ENCODE results near the gene DZIP1L.
"Not testable (repeated sequence)": the region's sequence is repeated elsewhere in the genome, so short reads cannot be mapped to it uniquely, and the experiment has no call there.

DZIP1L gene

GRCh38 chr3:138114988-138115971 is at the start of gene DZIP1L:
Gene DZIP1L (minus strand): TSS chr3:138115608. CDS start chr3:138103971, 11,637 bp downstream.
- DNase-seq (ENCODE audit: low read depth): peak; percentile 33

GRCh38 chr3:138165061-138165460 is 49.7 kb upstream of the DZIP1L start:
- no peak for DNase-seq (ENCODE audit: low read depth)

GRCh38 chr3:138157743-138158142 is 42.3 kb upstream of the DZIP1L start:
- DNase-seq (ENCODE audit: low read depth): no peak

GRCh38 chr3:138154534-138154933 is 39.1 kb upstream of the DZIP1L start:
- DNase-seq (ENCODE audit: low read depth): no peak

GRCh38 chr3:138148503-138148902 is 33.1 kb upstream of the DZIP1L start:
- DNase-seq (ENCODE audit: low read depth): no peak

GRCh38 chr3:138142181-138142580 is 26.8 kb upstream of the DZIP1L start:
- not testable (repeated sequence) for DNase-seq (ENCODE audit: low read depth)

- no peak for DNase-seq (ENCODE audit: low read depth)
These were observed 25.5 kb upstream of the DZIP1L start for GRCh38 chr3:138140940-138141339.

- no peak for DNase-seq (ENCODE audit: low read depth)
These were observed 24.3 kb upstream of the DZIP1L start for GRCh38 chr3:138139691-138140090.

GRCh38 chr3:138137861-138138260 is 22.5 kb upstream of the DZIP1L start:
- no peak for DNase-seq (ENCODE audit: low read depth)

- DNase-seq (ENCODE audit: low read depth): no peak
These were observed 20.8 kb upstream of the DZIP1L start for GRCh38 chr3:138136201-138136600.

- no peak for DNase-seq (ENCODE audit: low read depth)
These were observed 20.4 kb upstream of the DZIP1L start for GRCh38 chr3:138135833-138136194.

- no peak for DNase-seq (ENCODE audit: low read depth)
These were observed 19.9 kb upstream of the DZIP1L start for GRCh38 chr3:138135146-138135832.

GRCh38 chr3:138132239-138132638 is 16.8 kb upstream of the DZIP1L start, which contains the start of gene A4GNT:
Gene A4GNT (minus strand): TSS chr3:138132390. CDS start chr3:138131256, 1,134 bp downstream.
- DNase-seq (ENCODE audit: low read depth): no peak

GRCh38 chr3:138127636-138128365 is 12.4 kb upstream of the DZIP1L start:
- no peak for DNase-seq (ENCODE audit: low read depth)

GRCh38 chr3:138125548-138126221 is 10.3 kb upstream of the DZIP1L start:
- DNase-seq (ENCODE audit: low read depth): no peak

GRCh38 chr3:138124706-138125355 is 9.4 kb upstream of the DZIP1L start:
- DNase-seq (ENCODE audit: low read depth): no peak

GRCh38 chr3:138124188-138124587 is 8.8 kb upstream of the DZIP1L start:
- no peak for DNase-seq (ENCODE audit: low read depth)

GRCh38 chr3:138119423-138119766 is 4.0 kb upstream of the DZIP1L start:
- no peak for DNase-seq (ENCODE audit: low read depth)

- DNase-seq (ENCODE audit: low read depth): no peak
These were observed 3.4 kb upstream of the DZIP1L start for GRCh38 chr3:138118612-138119422.

- no peak for DNase-seq (ENCODE audit: low read depth)
These were observed 933 bp downstream of the DZIP1L start for GRCh38 chr3:138114431-138114918.
